ENCODE measurements around the gene ADGB. TPM values are rescaled to one million over a fixed set of nuclear protein-coding genes. Genes with fewer than 3 reads are reported as not detected.

Gene ADGB
- total and polyA plus RNA-seq, 4 donors = 1.4 to 9.7 (median 5.5) TPM

GRCh38 chr6:146593986-146594385, 4.8 kb upstream of the ADGB start:
- no peak for TF ChIP-seq CTCF (IDR thresholded peaks at IDR 0.05; ENCODE audit: control extremely low read depth, extremely low read depth)
- no peak for ATAC-seq (ENCODE audit: insufficient read depth, low FRiP score)

GRCh38 chr6:146594495-146594894, 4.3 kb upstream of the ADGB start:
- Histone ChIP-seq H3K36me3 (ENCODE audit: control insufficient read depth in 4 of 4, insufficient read depth in 4 of 4, low read length in 4 of 4) (no peaks in the 10 kb centered on the region), H3K9me3 (ENCODE audit: control insufficient read depth in 4 of 4, insufficient read depth in 3 of 4, low read length in 3 of 4) (no peaks in the 10 kb centered on the region), H3K4me3 (no peak overlapping the region), H3K27me3 (ENCODE audit: control insufficient read depth in 3 of 3, insufficient read depth in 3 of 3, low read length in 2 of 3) (no peaks in the 10 kb centered on the region), H3K9ac (ENCODE audit: insufficient read depth in 1 of 2, low read length in 2 of 2) (no peak overlapping the region), H3K27ac (ENCODE audit: low read depth in 1 of 2, low read length in 1 of 2) (no peak overlapping the region), H3K4me1 (ENCODE audit: control insufficient read depth in 5 of 5, insufficient read depth in 5 of 5, low read length in 5 of 5) (peaks cover 0 to 2% (median 0%) of the 10 kb centered on the region in 5 donors)
- ATAC-seq (ENCODE audit: insufficient read depth, low FRiP score) = no peak
- no peak for TF ChIP-seq CTCF (IDR thresholded peaks at IDR 0.05; ENCODE audit: control extremely low read depth, extremely low read depth)
- DNase-seq = peak in 1 of 3 donors; percentile 6
- WGBS, 2 donors = 31 to 61% methylated on average over 1 of the region's 1 CpG

More at GRCh38 chr6:146593986-146594385, 4.8 kb upstream of the ADGB start:
- no peak for DNase-seq
- Histone ChIP-seq H3K9ac (ENCODE audit: insufficient read depth in 1 of 2, low read length in 2 of 2) (no peak overlapping the region), H3K36me3 (ENCODE audit: control insufficient read depth in 4 of 4, insufficient read depth in 4 of 4, low read length in 4 of 4) (no peaks in the 10 kb centered on the region), H3K4me1 (ENCODE audit: control insufficient read depth in 5 of 5, insufficient read depth in 5 of 5, low read length in 5 of 5) (peaks cover 0 to under 1% (median 0%) of the 10 kb centered on the region in 5 donors), H3K4me3 (no peak overlapping the region), H3K27ac (ENCODE audit: low read depth in 1 of 2, low read length in 1 of 2) (no peak overlapping the region), H3K9me3 (ENCODE audit: control insufficient read depth in 4 of 4, insufficient read depth in 3 of 4, low read length in 3 of 4) (no peaks in the 10 kb centered on the region), H3K27me3 (ENCODE audit: control insufficient read depth in 3 of 3, insufficient read depth in 3 of 3, low read length in 2 of 3) (no peaks in the 10 kb centered on the region)
- 58 to 74% methylated on average over 2 of the region's 2 CpGs for WGBS, 2 donors

- no peak overlapping the region for H3K4me3 ChIP-seq
- ATAC-seq (ENCODE audit: insufficient read depth, low FRiP score) (peak; percentile 67), DNase-seq (peak in 1 of 3 donors; percentile 11)
- WGBS, 2 donors = 27 to 49% methylated on average over 2 of the region's 2 CpGs
- H3K9ac ChIP-seq (ENCODE audit: insufficient read depth in 1 of 2, low read length in 2 of 2) = no peak overlapping the region
- H3K4me1 ChIP-seq (ENCODE audit: control insufficient read depth in 5 of 5, insufficient read depth in 5 of 5, low read length in 5 of 5) = peaks cover 0 to 2% (median 0%) of the 10 kb centered on the region in 5 donors
- peaks cover 0 to 1% (median 0%) of the 10 kb centered on the region in 4 donors for H3K9me3 ChIP-seq (ENCODE audit: control insufficient read depth in 4 of 4, insufficient read depth in 3 of 4, low read length in 3 of 4)
- H3K36me3 ChIP-seq (ENCODE audit: control insufficient read depth in 4 of 4, insufficient read depth in 4 of 4, low read length in 4 of 4) = no peaks in the 10 kb centered on the region
- H3K27me3 ChIP-seq (ENCODE audit: control insufficient read depth in 3 of 3, insufficient read depth in 3 of 3, low read length in 2 of 3) = no peaks in the 10 kb centered on the region
- TF ChIP-seq CTCF (IDR thresholded peaks at IDR 0.05; ENCODE audit: control extremely low read depth, extremely low read depth) = no peak
- no peak overlapping the region for H3K27ac ChIP-seq (ENCODE audit: low read depth in 1 of 2, low read length in 1 of 2)
Observed at GRCh38 chr6:146595972-146596731, 2.6 kb upstream of the ADGB start.
